RWPE2 (cell line): ENCODE results near the gene CFDP1.

Experiments used
- ATAC-seq: fragments of 200-7000 bp; cut with Tn5 transposase; 3 replicates; pipeline ENCODE4 v1.9.1; 2021; ENCODE audit warnings: low read depth
- DNase-seq: peaks from one replicate; pipeline ENCODE4 v3.0.0-alpha.2; 2020; ENCODE audit warnings: low spot score
- H3K27ac ChIP-seq: fragments of 450-650 bp; 2 replicates; pipeline ENCODE4 v1.5.1; 2017; ENCODE audit warnings: mild to moderate bottlenecking; ENCODE audit not compliant: poor library complexity, severe bottlenecking
- H3K27me3 ChIP-seq: fragments of 250-450 bp; sonication (Bioruptor Pico); 2 replicates; pipeline ENCODE4 v1.5.1; 2021; ENCODE audit warnings: mild to moderate bottlenecking, moderate library complexity; ENCODE audit not compliant: insufficient read depth, poor library complexity, severe bottlenecking
- H3K36me3 ChIP-seq: fragments of 250-450 bp; sonication (Bioruptor Pico); 2 replicates; pipeline ENCODE4 v1.5.1; 2020; ENCODE audit warnings: low read depth, mild to moderate bottlenecking, moderate library complexity
- H3K4me1 ChIP-seq: fragments of 250-450 bp; sonication (Bioruptor Pico); 2 replicates; pipeline ENCODE4 v1.5.1; 2021; ENCODE audit warnings: mild to moderate bottlenecking, moderate library complexity; ENCODE audit not compliant: insufficient read depth, poor library complexity, severe bottlenecking
- H3K4me3 ChIP-seq: fragments of 250-450 bp; sonication (Bioruptor Pico); 2 replicates; pipeline ENCODE4 v1.5.1; 2021; ENCODE audit warnings: mild to moderate bottlenecking, moderate library complexity; ENCODE audit not compliant: severe bottlenecking
- H3K9me3 ChIP-seq: fragments of 250-450 bp; sonication (Bioruptor Pico); 2 replicates; pipeline ENCODE4 v1.5.1; 2021; ENCODE audit warnings: mild to moderate bottlenecking, moderate library complexity; ENCODE audit not compliant: severe bottlenecking
- TF ChIP-seq, protein P1 (sequence below): fragments of 450-650 bp; IDR thresholded peaks from one replicate; pipeline ENCODE4 v1.5.1; 2017; ENCODE audit warnings: mild to moderate bottlenecking, moderate library complexity; ENCODE audit not compliant: poor library complexity, severe bottlenecking

Gene CFDP1

DNA sequence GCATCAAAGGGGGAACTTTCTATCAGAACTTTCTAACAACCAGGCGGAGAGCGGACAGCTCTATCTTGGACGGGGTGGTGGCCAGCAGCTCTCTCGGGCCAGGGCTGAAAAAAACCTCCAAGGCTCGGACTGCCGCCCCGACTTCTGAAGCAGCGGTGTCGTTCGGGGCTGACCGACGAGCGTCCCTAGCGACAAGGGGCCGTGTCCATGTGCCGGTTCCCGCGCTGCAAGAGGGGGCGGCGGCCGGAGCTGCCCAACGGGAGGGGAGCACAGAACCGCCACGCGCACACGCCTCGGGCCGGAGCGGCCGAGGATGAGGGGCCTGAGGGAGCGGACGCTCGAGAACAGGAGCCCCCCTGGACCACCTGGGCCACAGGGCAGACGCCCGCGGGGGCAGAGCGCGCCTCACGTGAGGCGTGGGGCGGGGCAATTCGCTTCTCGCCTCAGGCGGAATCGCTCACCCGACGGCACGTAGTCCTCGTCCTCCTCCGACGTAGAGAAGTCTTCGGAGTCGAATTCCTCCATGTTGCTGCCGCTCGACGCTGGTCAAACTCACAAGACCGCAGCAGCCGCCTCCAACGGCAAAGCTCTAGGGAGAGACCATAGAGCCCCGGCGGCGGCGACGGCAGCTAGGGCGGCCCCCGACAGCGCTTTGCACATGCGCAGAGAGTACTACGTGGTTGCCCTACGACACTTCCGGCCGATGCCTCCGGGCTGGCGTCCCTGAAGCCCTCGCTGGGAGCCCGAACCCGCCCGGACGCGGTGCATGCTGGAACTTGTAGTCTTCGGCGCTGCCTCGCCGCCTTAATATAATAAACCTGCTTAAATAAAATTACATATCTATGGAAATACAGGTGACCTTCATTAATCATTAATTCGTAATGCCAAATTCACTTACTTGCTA, at the start of gene CFDP1:
Gene CFDP1, minus strand, starts transcription at position 676 of the 904 bp plus-strand sequence. Its CDS starts 151 bp downstream, at position 525.
- Histone ChIP-seq H3K27ac (peak within 1 kb of the TSS; percentile 68), H3K27me3 (no peaks in the 10 kb centered on the region), H3K9me3 (no peaks in the 10 kb centered on the region), H3K4me3 (peak within 1 kb of the TSS; percentile 70), H3K4me1 (no peaks in the 10 kb centered on the region), H3K36me3 (peaks cover 4% of the 10 kb centered on the region)
- ATAC-seq = peak; percentile 89
- TF ChIP-seq, protein P1, sequence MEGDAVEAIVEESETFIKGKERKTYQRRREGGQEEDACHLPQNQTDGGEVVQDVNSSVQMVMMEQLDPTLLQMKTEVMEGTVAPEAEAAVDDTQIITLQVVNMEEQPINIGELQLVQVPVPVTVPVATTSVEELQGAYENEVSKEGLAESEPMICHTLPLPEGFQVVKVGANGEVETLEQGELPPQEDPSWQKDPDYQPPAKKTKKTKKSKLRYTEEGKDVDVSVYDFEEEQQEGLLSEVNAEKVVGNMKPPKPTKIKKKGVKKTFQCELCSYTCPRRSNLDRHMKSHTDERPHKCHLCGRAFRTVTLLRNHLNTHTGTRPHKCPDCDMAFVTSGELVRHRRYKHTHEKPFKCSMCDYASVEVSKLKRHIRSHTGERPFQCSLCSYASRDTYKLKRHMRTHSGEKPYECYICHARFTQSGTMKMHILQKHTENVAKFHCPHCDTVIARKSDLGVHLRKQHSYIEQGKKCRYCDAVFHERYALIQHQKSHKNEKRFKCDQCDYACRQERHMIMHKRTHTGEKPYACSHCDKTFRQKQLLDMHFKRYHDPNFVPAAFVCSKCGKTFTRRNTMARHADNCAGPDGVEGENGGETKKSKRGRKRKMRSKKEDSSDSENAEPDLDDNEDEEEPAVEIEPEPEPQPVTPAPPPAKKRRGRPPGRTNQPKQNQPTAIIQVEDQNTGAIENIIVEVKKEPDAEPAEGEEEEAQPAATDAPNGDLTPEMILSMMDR = no peak
- peak; percentile 97 for DNase-seq

GRCh38 chr16:75482434-75483205, 49.3 kb upstream of the CFDP1 start:
- no peak for DNase-seq
- Histone ChIP-seq H3K9me3 (no peaks in the 10 kb centered on the region), H3K4me1 (peaks cover 46% of the 10 kb centered on the region), H3K27ac (peak overlapping the region; percentile 96), H3K36me3 (no peaks in the 10 kb centered on the region), H3K4me3 (no peak overlapping the region), H3K27me3 (no peaks in the 10 kb centered on the region)
- TF ChIP-seq, protein P1 = no peak
- ATAC-seq = no peak

DNA sequence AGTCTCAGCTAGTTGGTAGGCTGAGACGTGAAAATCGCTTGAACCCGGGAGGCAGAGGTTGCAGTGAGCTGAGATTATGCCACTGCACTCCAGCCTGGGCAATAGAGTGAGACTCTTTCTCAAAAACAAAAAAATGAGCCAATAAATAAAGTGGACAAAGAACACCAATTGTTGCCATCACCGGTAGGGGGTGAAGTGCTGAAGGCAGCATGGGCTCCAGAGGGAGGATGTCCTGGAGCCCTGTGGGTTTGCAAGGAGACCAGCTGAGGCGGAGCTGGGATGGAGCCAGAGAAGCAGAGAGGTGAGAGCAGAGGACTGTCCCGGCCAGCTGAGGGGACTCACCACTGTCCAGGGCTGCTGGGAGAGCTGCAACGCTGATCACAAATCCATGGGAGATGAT, 48.2 kb upstream of the CFDP1 start:
- DNase-seq = no peak
- TF ChIP-seq, protein P1 = no peak
- H3K4me1 ChIP-seq = peaks cover 53% of the 10 kb centered on the region
- no peak overlapping the region for H3K27ac ChIP-seq
- no peak for ATAC-seq
- no peaks in the 10 kb centered on the region for H3K36me3 ChIP-seq
- no peaks in the 10 kb centered on the region for H3K9me3 ChIP-seq
- no peaks in the 10 kb centered on the region for H3K27me3 ChIP-seq
- no peak overlapping the region for H3K4me3 ChIP-seq

- TF ChIP-seq, protein P1 = no peak
- ATAC-seq = no peak
Measured at GRCh38 chr16:75479421-75479990, 46.2 kb upstream of the CFDP1 start.

More at GRCh38 chr16:75479421-75479990, 46.2 kb upstream of the CFDP1 start:
- DNase-seq = no peak
- Histone ChIP-seq H3K27me3 (no peaks in the 10 kb centered on the region), H3K36me3 (no peaks in the 10 kb centered on the region), H3K4me1 (peaks cover 37% of the 10 kb centered on the region), H3K4me3 (no peak overlapping the region), H3K9me3 (no peaks in the 10 kb centered on the region), H3K27ac (no peak overlapping the region)
